ENCODE results near the gene SNX5. TPM values are rescaled to one million over a fixed set of nuclear protein-coding genes. Genes with fewer than 3 reads are reported as not detected.

Gene SNX5
- total and polyA plus RNA-seq, 2 of the 8 experiments (the other 6 are each of a cell fraction or from before 2014, with no cell fraction given): 155 to 194 TPM

DNA sequence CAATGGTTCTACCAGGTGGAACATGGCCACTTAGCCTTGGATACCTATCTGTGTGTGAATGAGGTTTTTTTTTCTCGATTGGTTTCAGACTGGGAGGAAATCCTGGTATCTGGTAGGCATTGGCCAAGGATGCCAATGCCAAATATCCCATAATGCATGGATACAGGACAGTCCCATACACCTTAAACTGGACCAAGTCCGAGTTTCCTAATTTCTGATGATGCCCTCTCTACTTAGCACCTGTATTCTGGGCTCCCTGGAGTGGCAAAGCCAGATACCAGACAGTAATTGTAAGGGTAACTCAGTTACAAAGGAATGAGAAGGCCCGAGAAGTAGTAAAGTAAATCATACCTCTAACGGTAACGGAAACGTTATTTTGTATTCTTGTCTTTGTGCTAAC lies 17.9 kb downstream of the SNX5 start:
- H3K4me2 ChIP-seq (ENCODE audit: insufficient read depth in 1 of 2, low read depth in 2 of 2, low read length in 2 of 2): no peak overlapping the region
- peaks cover 4% of the 10 kb centered on the region; the same call in 1 of the 2 replicates for H3K79me1 ChIP-seq (ENCODE audit: low read depth, low read length)
- no peak overlapping the region for H3K56ac ChIP-seq (replicated peaks; ENCODE audit: insufficient read length, low read depth, low read length)
- no peak overlapping the region for H3K4ac ChIP-seq (replicated peaks; ENCODE audit: insufficient read length, low read depth, low read length)
- no peak overlapping the region for H2AK5ac ChIP-seq (ENCODE audit: low read depth, low read length)
- H3K27ac ChIP-seq (ENCODE audit: low read depth, low read length): no peak overlapping the region
- DNase-seq (ENCODE audit: low read depth in 1 of 2, low spot score in 2 of 2) (no peak), FAIRE-seq (no peak)
- WGBS, 2 experiments (ENCODE audit: extremely low coverage in 1 of 2, insufficient coverage in 1 of 2, insufficient read length in 1 of 2, insufficient replicate concordance in 2 of 2, low coverage in 1 of 2, low lambda C conversion rate in 2 of 2, missing lambda C conversion rate in 1 of 2): 95% methylated on average over 6 of the region's 6 CpGs; no CpG with 5 or more reads in 1 of the 2 experiments
- H4K5ac ChIP-seq (ENCODE audit: insufficient read length, low read depth, low read length): no peak overlapping the region
- TF ChIP-seq KDM5A (IDR thresholded peaks at IDR 0.05; ENCODE audit: low read length) (no peak), ZNF274 (IDR thresholded peaks at IDR 0.05; ENCODE audit: borderline replicate concordance, extremely low read depth, low read length) (no peak)
- no peak overlapping the region for H2BK20ac ChIP-seq (ENCODE audit: low read length)
- H3K23ac ChIP-seq (ENCODE audit: insufficient read length): no peak overlapping the region
- ChIA-PET CTCF (ENCODE audit: partially characterized antibody) (no interaction called here), POLR2A (ENCODE audit: partially characterized antibody) (interaction anchor here (1.2 to 7.3 kb wide), 4 partner anchors 9 to 18 kb away, joined by 3 to 65 read pairs (median 9); partner anchors contain the start of genes MGME1 and SNX5)
- no peak overlapping the region for H3K9ac ChIP-seq (replicated peaks in 1 of 4; ENCODE audit: extremely low read depth in 1 of 4, low read depth in 3 of 4, low read length in 3 of 4)
- H2BK15ac ChIP-seq (ENCODE audit: low read length): no peak overlapping the region
- no peaks in the 10 kb centered on the region for H3K9me3 ChIP-seq (ENCODE audit: insufficient read depth in 2 of 2, low read depth in 1 of 2, low read length in 1 of 2)
- H4K20me1 ChIP-seq (replicated peaks in 1 of 2; ENCODE audit: control insufficient read depth in 1 of 2, insufficient read depth in 2 of 2, low read length in 2 of 2): peaks cover 19 to 25% of the 10 kb centered on the region in 2 experiments
- peaks cover 72 to 100% (median 97%) of the 10 kb centered on the region in 4 experiments for H3K36me3 ChIP-seq (ENCODE audit: control insufficient read depth in 2 of 4, insufficient read depth in 4 of 4, low read length in 3 of 4)
- H3K23me2 ChIP-seq (ENCODE audit: low read depth, low read length): no peaks in the 10 kb centered on the region
- H3K4me1 ChIP-seq (replicated peaks in 1 of 4; ENCODE audit: control insufficient read depth in 3 of 4, insufficient read depth in 4 of 4, low read length in 3 of 4): no peaks in the 10 kb centered on the region
- no peak overlapping the region for H2BK120ac ChIP-seq (replicated peaks; ENCODE audit: low read depth, low read length)
- H3K4me3 ChIP-seq (ENCODE audit: extremely low read depth in 1 of 4, insufficient read depth in 2 of 4, low read depth in 3 of 4, low read length in 4 of 4): no peak overlapping the region
- H3K18ac ChIP-seq (ENCODE audit: extremely low read depth, low read length): no peak overlapping the region
- H3K14ac ChIP-seq (ENCODE audit: insufficient read length): no peak overlapping the region
- H3K79me2 ChIP-seq (ENCODE audit: control insufficient read depth in 1 of 2, insufficient read depth in 2 of 2, low read length in 2 of 2): peaks cover 20 to 92% of the 10 kb centered on the region in 2 experiments; a peak in 3 of 4 replicates
- H2BK5ac ChIP-seq (ENCODE audit: low read depth, low read length): no peak overlapping the region
- no peak overlapping the region for H4K91ac ChIP-seq (replicated peaks; ENCODE audit: insufficient read length, low read length)
- no peaks in the 10 kb centered on the region for H3K27me3 ChIP-seq (replicated peaks in 1 of 4; ENCODE audit: control insufficient read depth in 3 of 4, extremely low read depth in 1 of 4, insufficient read depth in 3 of 4, low read length in 3 of 4)
- no peak overlapping the region for H2BK12ac ChIP-seq (ENCODE audit: low read depth, low read length)
- no peak overlapping the region for H2AFZ ChIP-seq (ENCODE audit: low read length)
- H4K8ac ChIP-seq (ENCODE audit: extremely low read depth, insufficient read depth, low read length): no peak overlapping the region
